Activated naive CD8-positive, alpha-beta T cell (primary cell): ENCODE results near the gene CD274.
"Not testable (repeated sequence)": the region's sequence is repeated elsewhere in the genome, so short reads cannot be mapped to it uniquely, and the experiment has no call there.

Experiments used
- H3K27ac Mint-ChIP-seq: one replicate; pipeline ENCODE4 v1.8.0; 2021; ENCODE audit warnings: mixed read lengths
- H3K27me3 Mint-ChIP-seq: one replicate; pipeline ENCODE4 v1.8.0; 2021; ENCODE audit warnings: mixed read lengths
- H3K36me3 Mint-ChIP-seq: one replicate; pipeline ENCODE4 v1.8.0; 2021; ENCODE audit warnings: mixed read lengths
- H3K4me1 Mint-ChIP-seq: one replicate; pipeline ENCODE4 v1.8.0; 2021; ENCODE audit warnings: low read depth, mixed read lengths
- H3K4me3 Mint-ChIP-seq: one replicate; pipeline ENCODE4 v1.8.0; 2021; ENCODE audit warnings: mild to moderate bottlenecking, mixed read lengths
- H3K9me3 Mint-ChIP-seq: one replicate; pipeline ENCODE4 v1.8.0; 2021; ENCODE audit warnings: low read depth, mixed read lengths

Gene CD274

GRCh38 chr9:5447337-5447736 lies 3.0 kb upstream of the CD274 start:
- Mint-ChIP-seq H3K36me3 (peaks cover 2% of the 10 kb centered on the region), H3K9me3 (no peaks in the 10 kb centered on the region), H3K4me3 (peak overlapping the region; percentile 53), H3K4me1 (peaks cover 55% of the 10 kb centered on the region), H3K27me3 (no peaks in the 10 kb centered on the region), H3K27ac (peak overlapping the region; percentile 56)

GRCh38 chr9:5448016-5448415 lies 2.3 kb upstream of the CD274 start:
- no peak overlapping the region for H3K4me3 Mint-ChIP-seq
- H3K36me3 Mint-ChIP-seq: peaks cover 3% of the 10 kb centered on the region
- no peaks in the 10 kb centered on the region for H3K9me3 Mint-ChIP-seq
- peaks cover 57% of the 10 kb centered on the region for H3K4me1 Mint-ChIP-seq
- no peaks in the 10 kb centered on the region for H3K27me3 Mint-ChIP-seq
- peak overlapping the region; percentile 55 for H3K27ac Mint-ChIP-seq

GRCh38 chr9:5448461-5449435 lies 1.6 kb upstream of the CD274 start:
- no peaks in the 10 kb centered on the region for H3K27me3 Mint-ChIP-seq
- peaks cover 65% of the 10 kb centered on the region for H3K4me1 Mint-ChIP-seq
- H3K36me3 Mint-ChIP-seq: peaks cover 4% of the 10 kb centered on the region
- peak overlapping the region; percentile 92 for H3K4me3 Mint-ChIP-seq
- peak overlapping the region; percentile 95 for H3K27ac Mint-ChIP-seq
- H3K9me3 Mint-ChIP-seq: no peaks in the 10 kb centered on the region

- H3K4me1 Mint-ChIP-seq: peaks cover 72% of the 10 kb centered on the region
- peaks cover 4% of the 10 kb centered on the region for H3K36me3 Mint-ChIP-seq
- no peaks in the 10 kb centered on the region for H3K27me3 Mint-ChIP-seq
- peak overlapping the region; percentile 95 for H3K27ac Mint-ChIP-seq
- no peaks in the 10 kb centered on the region for H3K9me3 Mint-ChIP-seq
- peak overlapping the region; percentile 92 for H3K4me3 Mint-ChIP-seq
These were observed 602 bp upstream of the CD274 start for GRCh38 chr9:5449521-5450358.

GRCh38 chr9:5452286-5452609 lies 1.9 kb downstream of the CD274 start:
- H3K9me3 Mint-ChIP-seq: no peaks in the 10 kb centered on the region
- peaks cover 15% of the 10 kb centered on the region for H3K36me3 Mint-ChIP-seq
- H3K27me3 Mint-ChIP-seq: no peaks in the 10 kb centered on the region
- peak overlapping the region; percentile 95 for H3K27ac Mint-ChIP-seq
- peaks cover 73% of the 10 kb centered on the region for H3K4me1 Mint-ChIP-seq
- peak overlapping the region; percentile 92 for H3K4me3 Mint-ChIP-seq

GRCh38 chr9:5453004-5453403 lies 2.7 kb downstream of the CD274 start:
- Mint-ChIP-seq H3K27ac (peak overlapping the region; percentile 89), H3K36me3 (peaks cover 23% of the 10 kb centered on the region), H3K27me3 (no peaks in the 10 kb centered on the region), H3K9me3 (no peaks in the 10 kb centered on the region), H3K4me3 (peak overlapping the region; percentile 81), H3K4me1 (peaks cover 70% of the 10 kb centered on the region)

- peak overlapping the region; percentile 89 for H3K27ac Mint-ChIP-seq
- no peaks in the 10 kb centered on the region for H3K27me3 Mint-ChIP-seq
- H3K4me1 Mint-ChIP-seq: peaks cover 70% of the 10 kb centered on the region
- no peaks in the 10 kb centered on the region for H3K9me3 Mint-ChIP-seq
- H3K4me3 Mint-ChIP-seq: peak overlapping the region; percentile 81
- H3K36me3 Mint-ChIP-seq: peaks cover 30% of the 10 kb centered on the region
These were observed 3.3 kb downstream of the CD274 start for GRCh38 chr9:5453673-5454072.

- Mint-ChIP-seq H3K27me3 (no peaks in the 10 kb centered on the region), H3K4me3 (peak overlapping the region; percentile 82), H3K36me3 (peaks cover 36% of the 10 kb centered on the region), H3K9me3 (no peaks in the 10 kb centered on the region), H3K27ac (peak overlapping the region; percentile 90), H3K4me1 (peaks cover 71% of the 10 kb centered on the region)
These were observed 4.8 kb downstream of the CD274 start for GRCh38 chr9:5455181-5455580.

- H3K9me3 Mint-ChIP-seq: no peaks in the 10 kb centered on the region
- peaks cover 48% of the 10 kb centered on the region for H3K36me3 Mint-ChIP-seq
- peak overlapping the region; percentile 78 for H3K27ac Mint-ChIP-seq
- no peaks in the 10 kb centered on the region for H3K27me3 Mint-ChIP-seq
- peaks cover 49% of the 10 kb centered on the region for H3K4me1 Mint-ChIP-seq
- peak overlapping the region; percentile 66 for H3K4me3 Mint-ChIP-seq
These were observed 9.0 kb downstream of the CD274 start for GRCh38 chr9:5459289-5459829.

- peak overlapping the region; percentile 31 for H3K4me3 Mint-ChIP-seq
These were observed 9.8 kb downstream of the CD274 start for GRCh38 chr9:5460157-5460556.

GRCh38 chr9:5464831-5465330 lies 14.5 kb downstream of the CD274 start:
- peaks cover 45% of the 10 kb centered on the region for H3K36me3 Mint-ChIP-seq
- not testable (repeated sequence) for H3K27ac Mint-ChIP-seq, H3K27me3 Mint-ChIP-seq, H3K9me3 Mint-ChIP-seq, H3K4me1 Mint-ChIP-seq, H3K4me3 Mint-ChIP-seq

More at GRCh38 chr9:5460157-5460556, 9.8 kb downstream of the CD274 start:
- peaks cover 51% of the 10 kb centered on the region for H3K36me3 Mint-ChIP-seq
- H3K9me3 Mint-ChIP-seq: no peaks in the 10 kb centered on the region
- peaks cover 41% of the 10 kb centered on the region for H3K4me1 Mint-ChIP-seq
- peak overlapping the region; percentile 78 for H3K27ac Mint-ChIP-seq
- H3K27me3 Mint-ChIP-seq: no peaks in the 10 kb centered on the region

GRCh38 chr9:5466005-5466404 lies 15.7 kb downstream of the CD274 start:
- H3K9me3 Mint-ChIP-seq: no peaks in the 10 kb centered on the region
- peaks cover 42% of the 10 kb centered on the region for H3K36me3 Mint-ChIP-seq
- H3K4me1 Mint-ChIP-seq: no peaks in the 10 kb centered on the region
- no peak overlapping the region for H3K4me3 Mint-ChIP-seq
- no peak overlapping the region for H3K27ac Mint-ChIP-seq
- no peaks in the 10 kb centered on the region for H3K27me3 Mint-ChIP-seq

- Mint-ChIP-seq H3K36me3 (peaks cover 42% of the 10 kb centered on the region), H3K4me3 (no peak overlapping the region), H3K9me3 (no peaks in the 10 kb centered on the region), H3K4me1 (no peaks in the 10 kb centered on the region), H3K27me3 (no peaks in the 10 kb centered on the region), H3K27ac (no peak overlapping the region)
These were observed 16.4 kb downstream of the CD274 start for GRCh38 chr9:5466766-5467165.

GRCh38 chr9:5468850-5469249 lies 18.5 kb downstream of the CD274 start:
- H3K4me3 Mint-ChIP-seq: no peak overlapping the region
- no peaks in the 10 kb centered on the region for H3K27me3 Mint-ChIP-seq
- H3K36me3 Mint-ChIP-seq: peaks cover 32% of the 10 kb centered on the region
- H3K27ac Mint-ChIP-seq: no peak overlapping the region
- no peaks in the 10 kb centered on the region for H3K4me1 Mint-ChIP-seq
- no peaks in the 10 kb centered on the region for H3K9me3 Mint-ChIP-seq

GRCh38 chr9:5470122-5470521 lies 19.8 kb downstream of the CD274 start:
- Mint-ChIP-seq H3K4me3 (no peak overlapping the region), H3K27me3 (no peaks in the 10 kb centered on the region), H3K4me1 (no peaks in the 10 kb centered on the region), H3K27ac (no peak overlapping the region), H3K36me3 (peaks cover 27% of the 10 kb centered on the region), H3K9me3 (no peaks in the 10 kb centered on the region)
